HepG2 (cell line): ENCODE data around the gene ZPR1. TPM values are rescaled to one million over a fixed set of nuclear protein-coding genes. Genes with fewer than 3 reads are reported as not detected.

Source experiments
- BHLHE40 ChIP-seq: IDR thresholded peaks from 2 replicates; pipeline ENCODE4 v1.6.1; 2011; ENCODE audit warnings: low read length, improper control_type of control experiment
- BORCS8-MEF2B ChIP-seq: sonication (generic); formaldehyde crosslinking; IDR thresholded peaks from 2 replicates; pipeline ENCODE4 v1.8.0; 2022; ENCODE audit warnings: mild to moderate bottlenecking, missing genetic modification reagents
- FLYWCH1 ChIP-seq: sonication (generic); formaldehyde crosslinking; IDR thresholded peaks from 2 replicates; pipeline ENCODE4 v1.8.1; 2023; ENCODE audit warnings: mild to moderate bottlenecking, missing genetic modification reagents
- FOXM1 ChIP-seq: sonication (generic); formaldehyde crosslinking; IDR thresholded peaks from 2 replicates; pipeline ENCODE4 v1.5.0; 2020; ENCODE audit warnings: missing genetic modification reagents
- GATAD1 ChIP-seq: IDR thresholded peaks from 2 replicates; pipeline ENCODE4 v1.6.1; 2016; ENCODE audit warnings: missing genetic modification reagents, missing compliant biosample characterization
- JUND ChIP-seq: sonication (generic); formaldehyde crosslinking; IDR thresholded peaks from 2 replicates; pipeline ENCODE4 v1.8.0; 2022; ENCODE audit warnings: mild to moderate bottlenecking, missing genetic modification reagents
- MYNN ChIP-seq: sonication (generic); formaldehyde crosslinking; IDR thresholded peaks from 2 replicates; pipeline ENCODE4 v1.4.0; 2020; ENCODE audit warnings: mild to moderate bottlenecking, low read depth, missing genetic modification reagents
- NFRKB ChIP-seq: fragments of 450-650 bp; IDR thresholded peaks from 2 replicates; pipeline ENCODE4 v1.6.1; 2017
- RBFOX2 ChIP-seq: fragments of 200-400 bp; formaldehyde crosslinking; IDR thresholded peaks from 2 replicates; pipeline ENCODE4 v1.6.1; 2017; ENCODE audit warnings: low read depth, mild to moderate bottlenecking, low read length
- SNAPC2 ChIP-seq: sonication (generic); formaldehyde crosslinking; IDR thresholded peaks from 2 replicates; pipeline ENCODE4 v1.8.1; 2022; ENCODE audit warnings: mild to moderate bottlenecking, missing genetic modification reagents
- TAF1 ChIP-seq: sonication (generic); formaldehyde crosslinking; IDR thresholded peaks from 2 replicates; pipeline ENCODE4 v1.4.0; 2020; ENCODE audit warnings: missing genetic modification reagents
- ZNF225 ChIP-seq: sonication (generic); formaldehyde crosslinking; IDR thresholded peaks from 2 replicates; pipeline ENCODE4 v1.4.0; 2020; ENCODE audit warnings: mild to moderate bottlenecking, missing genetic modification reagents
- ZNF326 ChIP-seq: sonication (generic); formaldehyde crosslinking; IDR thresholded peaks from 2 replicates; pipeline ENCODE4 v1.4.0; 2020; ENCODE audit warnings: missing genetic modification reagents, borderline replicate concordance
- ZNF382 ChIP-seq: sonication (generic); formaldehyde crosslinking; IDR thresholded peaks from 2 replicates; pipeline ENCODE4 v1.5.0; 2020; ENCODE audit warnings: missing genetic modification reagents, mild to moderate bottlenecking, borderline replicate concordance
- ZNF430 ChIP-seq: sonication (generic); formaldehyde crosslinking; IDR thresholded peaks from 2 replicates; pipeline ENCODE4 v1.9.0; 2021; ENCODE audit warnings: mild to moderate bottlenecking, missing genetic modification reagents
- ZNF556 ChIP-seq: sonication (generic); formaldehyde crosslinking; IDR thresholded peaks from 2 replicates; pipeline ENCODE4 v1.4.0; 2020; ENCODE audit warnings: mild to moderate bottlenecking, missing genetic modification reagents, borderline replicate concordance
- ZNF564 ChIP-seq: sonication (generic); formaldehyde crosslinking; IDR thresholded peaks from 2 replicates; pipeline ENCODE4 v1.8.1; 2023; ENCODE audit warnings: mild to moderate bottlenecking, missing genetic modification reagents
- ZNF713 ChIP-seq: sonication (generic); formaldehyde crosslinking; IDR thresholded peaks from 2 replicates; pipeline ENCODE4 v1.4.0; 2020; ENCODE audit warnings: mild to moderate bottlenecking, missing genetic modification reagents
- ZNF768 ChIP-seq: sonication (generic); formaldehyde crosslinking; IDR thresholded peaks from 2 replicates; pipeline ENCODE4 v1.4.0; 2020; ENCODE audit warnings: missing genetic modification reagents
- polyA plus RNA-seq, 8 experiments: library from polyadenylated mRNA; depleted of rRNA in 3 of 8; stranded (reverse) in 7 of 8; unstranded in 1 of 8; fragments of >200 nt; fragmentation: Illumina TruSeq in 4 of 8; extraction: Trizol in 4 of 8; gene quantifications; 2 replicates each; pipeline versions ENCODE4 v1.2.1 to v1.2.3, GENCODE V29; 2011 to 2016; ENCODE audit warnings: low read depth in 4 of 8, missing spikeins in 1 of 8, mixed read lengths in 1 of 8; ENCODE audit not compliant: insufficient read depth in 1 of 8
- total RNA-seq, 5 experiments: library from RNA; depleted of rRNA; stranded (reverse); fragments of >200 nt; fragmentation: Illumina TruSeq; extraction: Trizol; gene quantifications; 2 replicates each; pipeline ENCODE4 v1.2.3, GENCODE V29; 2016; ENCODE audit warnings: low read depth in 1 of 5
- TF ChIP-seq, protein P1 (sequence below): sonication (generic); formaldehyde crosslinking; IDR thresholded peaks from 2 replicates; pipeline ENCODE4 v1.9.0; 2021; ENCODE audit warnings: mild to moderate bottlenecking, missing genetic modification reagents
- TF ChIP-seq, protein P2 (sequence below): IDR thresholded peaks from 2 replicates; pipeline ENCODE4 v1.6.1; 2016
- TF ChIP-seq, protein P3 (sequence below): sonication (generic); formaldehyde crosslinking; IDR thresholded peaks from 2 replicates; pipeline ENCODE4 v1.4.0; 2020; ENCODE audit warnings: missing genetic modification reagents, low read depth, mild to moderate bottlenecking, borderline replicate concordance

ZPR1 gene
- total and polyA plus RNA-seq, 2 of the 13 experiments (the other 11 are each of a cell fraction or from before 2014, with no cell fraction given), result 40.0 to 79.3 TPM

DNA sequence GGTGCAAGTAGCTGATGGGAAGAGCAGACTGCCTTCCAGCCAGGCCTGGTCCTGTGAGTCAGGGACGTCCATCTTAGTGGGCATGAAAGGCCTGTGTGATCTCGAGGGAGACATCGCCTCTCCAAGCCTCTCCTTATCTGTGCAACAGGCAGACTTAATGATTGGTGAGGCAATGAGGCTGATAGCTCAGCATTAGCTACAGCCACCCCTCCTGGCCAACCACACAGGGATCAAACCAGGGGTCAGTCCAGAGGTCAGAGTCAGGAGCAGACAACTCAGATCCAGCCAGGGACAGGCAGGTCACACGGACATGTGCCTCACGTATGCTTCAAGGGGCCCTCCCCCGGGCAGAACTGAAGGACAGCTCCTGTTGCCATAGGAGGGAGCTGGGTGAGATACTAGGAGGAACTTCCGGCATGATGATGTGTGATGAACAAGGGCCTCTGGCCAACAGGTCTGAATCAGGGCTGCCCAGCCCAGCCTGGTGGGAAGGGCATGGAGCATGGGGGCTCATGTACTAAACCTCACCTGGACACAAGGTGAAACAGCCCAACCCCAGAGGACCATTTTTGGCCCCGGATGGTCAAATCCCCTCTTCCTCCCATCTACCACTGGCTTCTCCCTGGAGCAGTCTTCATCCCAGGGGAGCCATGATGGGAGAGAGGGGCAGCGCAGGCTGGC is 39.1 kb upstream of the ZPR1 start (continued):
- TF ChIP-seq, protein P1, sequence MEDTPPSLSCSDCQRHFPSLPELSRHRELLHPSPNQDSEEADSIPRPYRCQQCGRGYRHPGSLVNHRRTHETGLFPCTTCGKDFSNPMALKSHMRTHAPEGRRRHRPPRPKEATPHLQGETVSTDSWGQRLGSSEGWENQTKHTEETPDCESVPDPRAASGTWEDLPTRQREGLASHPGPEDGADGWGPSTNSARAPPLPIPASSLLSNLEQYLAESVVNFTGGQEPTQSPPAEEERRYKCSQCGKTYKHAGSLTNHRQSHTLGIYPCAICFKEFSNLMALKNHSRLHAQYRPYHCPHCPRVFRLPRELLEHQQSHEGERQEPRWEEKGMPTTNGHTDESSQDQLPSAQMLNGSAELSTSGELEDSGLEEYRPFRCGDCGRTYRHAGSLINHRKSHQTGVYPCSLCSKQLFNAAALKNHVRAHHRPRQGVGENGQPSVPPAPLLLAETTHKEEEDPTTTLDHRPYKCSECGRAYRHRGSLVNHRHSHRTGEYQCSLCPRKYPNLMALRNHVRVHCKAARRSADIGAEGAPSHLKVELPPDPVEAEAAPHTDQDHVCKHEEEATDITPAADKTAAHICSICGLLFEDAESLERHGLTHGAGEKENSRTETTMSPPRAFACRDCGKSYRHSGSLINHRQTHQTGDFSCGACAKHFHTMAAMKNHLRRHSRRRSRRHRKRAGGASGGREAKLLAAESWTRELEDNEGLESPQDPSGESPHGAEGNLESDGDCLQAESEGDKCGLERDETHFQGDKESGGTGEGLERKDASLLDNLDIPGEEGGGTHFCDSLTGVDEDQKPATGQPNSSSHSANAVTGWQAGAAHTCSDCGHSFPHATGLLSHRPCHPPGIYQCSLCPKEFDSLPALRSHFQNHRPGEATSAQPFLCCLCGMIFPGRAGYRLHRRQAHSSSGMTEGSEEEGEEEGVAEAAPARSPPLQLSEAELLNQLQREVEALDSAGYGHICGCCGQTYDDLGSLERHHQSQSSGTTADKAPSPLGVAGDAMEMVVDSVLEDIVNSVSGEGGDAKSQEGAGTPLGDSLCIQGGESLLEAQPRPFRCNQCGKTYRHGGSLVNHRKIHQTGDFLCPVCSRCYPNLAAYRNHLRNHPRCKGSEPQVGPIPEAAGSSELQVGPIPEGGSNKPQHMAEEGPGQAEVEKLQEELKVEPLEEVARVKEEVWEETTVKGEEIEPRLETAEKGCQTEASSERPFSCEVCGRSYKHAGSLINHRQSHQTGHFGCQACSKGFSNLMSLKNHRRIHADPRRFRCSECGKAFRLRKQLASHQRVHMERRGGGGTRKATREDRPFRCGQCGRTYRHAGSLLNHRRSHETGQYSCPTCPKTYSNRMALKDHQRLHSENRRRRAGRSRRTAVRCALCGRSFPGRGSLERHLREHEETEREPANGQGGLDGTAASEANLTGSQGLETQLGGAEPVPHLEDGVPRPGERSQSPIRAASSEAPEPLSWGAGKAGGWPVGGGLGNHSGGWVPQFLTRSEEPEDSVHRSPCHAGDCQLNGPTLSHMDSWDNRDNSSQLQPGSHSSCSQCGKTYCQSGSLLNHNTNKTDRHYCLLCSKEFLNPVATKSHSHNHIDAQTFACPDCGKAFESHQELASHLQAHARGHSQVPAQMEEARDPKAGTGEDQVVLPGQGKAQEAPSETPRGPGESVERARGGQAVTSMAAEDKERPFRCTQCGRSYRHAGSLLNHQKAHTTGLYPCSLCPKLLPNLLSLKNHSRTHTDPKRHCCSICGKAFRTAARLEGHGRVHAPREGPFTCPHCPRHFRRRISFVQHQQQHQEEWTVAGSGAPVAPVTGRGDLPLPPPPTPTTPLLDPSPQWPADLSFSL (CRISPR knock-in tag), result no peak
- TF ChIP-seq ZNF768 (CRISPR knock-in tag) (no peak), NFRKB (no peak), ZNF713 (CRISPR knock-in tag) (no peak), ZNF556 (CRISPR knock-in tag) (peak; percentile 64), FLYWCH1 (CRISPR knock-in tag) (no peak), ZNF430 (CRISPR knock-in tag) (peak; percentile 95), GATAD1 (CRISPR knock-in tag) (peak; percentile 80; the same call in 1 of the 2 replicates), BHLHE40 (peak; percentile 52; the same call in 1 of the 2 replicates), MYNN (CRISPR knock-in tag) (0 out of 2 replicates have a peak, but pooled peaks have one; percentile 24), TAF1 (CRISPR knock-in tag) (peak; percentile 35; the same call in 1 of the 2 replicates), ZNF564 (CRISPR knock-in tag) (no peak; the same call in 1 of the 2 replicates), SNAPC2 (CRISPR knock-in tag) (no peak), JUND (no peak), RBFOX2 (no peak; the same call in none of the 2 replicates), BORCS8-MEF2B (no peak), ZNF326 (no peak), FOXM1 (no peak), ZNF225 (CRISPR knock-in tag) (0 out of 2 replicates have a peak, but pooled peaks have one; percentile 61), ZNF382 (CRISPR knock-in tag) (no peak)
- TF ChIP-seq, protein P2, sequence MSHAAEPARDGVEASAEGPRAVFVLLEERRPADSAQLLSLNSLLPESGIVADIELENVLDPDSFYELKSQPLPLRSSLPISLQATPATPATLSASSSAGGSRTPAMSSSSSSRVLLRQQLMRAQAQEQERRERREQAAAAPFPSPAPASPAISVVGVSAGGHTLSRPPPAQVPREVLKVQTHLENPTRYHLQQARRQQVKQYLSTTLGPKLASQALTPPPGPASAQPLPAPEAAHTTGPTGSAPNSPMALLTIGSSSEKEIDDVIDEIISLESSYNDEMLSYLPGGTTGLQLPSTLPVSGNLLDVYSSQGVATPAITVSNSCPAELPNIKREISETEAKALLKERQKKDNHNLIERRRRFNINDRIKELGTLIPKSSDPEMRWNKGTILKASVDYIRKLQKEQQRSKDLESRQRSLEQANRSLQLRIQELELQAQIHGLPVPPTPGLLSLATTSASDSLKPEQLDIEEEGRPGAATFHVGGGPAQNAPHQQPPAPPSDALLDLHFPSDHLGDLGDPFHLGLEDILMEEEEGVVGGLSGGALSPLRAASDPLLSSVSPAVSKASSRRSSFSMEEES (CRISPR knock-in tag), result peak; percentile 83
- TF ChIP-seq, protein P3, sequence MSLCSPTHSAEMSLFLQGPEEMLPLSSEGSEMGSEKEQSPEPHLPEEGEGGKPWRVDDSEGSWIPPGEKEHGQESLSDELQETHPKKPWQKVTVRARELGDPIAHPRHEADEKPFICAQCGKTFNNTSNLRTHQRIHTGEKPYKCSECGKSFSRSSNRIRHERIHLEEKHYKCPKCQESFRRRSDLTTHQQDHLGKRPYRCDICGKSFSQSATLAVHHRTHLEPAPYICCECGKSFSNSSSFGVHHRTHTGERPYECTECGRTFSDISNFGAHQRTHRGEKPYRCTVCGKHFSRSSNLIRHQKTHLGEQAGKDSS, result no peak; the same call in 1 of the 2 replicates
